K562 (cell line): ENCODE data around the gene METTL15. TPM values are rescaled to one million over a fixed set of nuclear protein-coding genes. Genes with fewer than 3 reads are reported as not detected.

Experiments
- ATF2 ChIP-seq: sonication (generic); formaldehyde crosslinking; IDR thresholded peaks from 2 replicates; pipeline ENCODE4 v1.8.1; 2022; ENCODE audit warnings: missing genetic modification reagents
- CHD4 ChIP-seq: fragments of 200-600 bp; sonication (generic); IDR thresholded peaks from 3 replicates; pipeline ENCODE4 v1.6.1; 2012; ENCODE audit warnings: low read depth, mild to moderate bottlenecking, mixed read lengths, low read length, inconsistent platforms; ENCODE audit not compliant: insufficient read depth, insufficient replicate concordance, poor library complexity, severe bottlenecking
- E2F4 ChIP-seq: sonication (generic); formaldehyde crosslinking; IDR thresholded peaks from 2 replicates; pipeline ENCODE4 v1.8.0; 2022; ENCODE audit warnings: mild to moderate bottlenecking, low read depth, missing genetic modification reagents
- ELF4 ChIP-seq: fragments of 450-650 bp; formaldehyde crosslinking; IDR thresholded peaks from 2 replicates; pipeline ENCODE4 v1.4.0; 2022; ENCODE audit warnings: missing genetic modification characterization
- ETV1 ChIP-seq: fragments of 450-650 bp; conservative IDR thresholded peaks from 2 replicates; pipeline ENCODE4 v1.6.1; 2016; ENCODE audit warnings: missing genetic modification characterization, control low read depth, low read depth, missing compliant biosample characterization
- FOXA3 ChIP-seq, 2 experiments: fragments of 450-650 bp in 1 of 2; sonication (generic) in 1 of 2; formaldehyde crosslinking; IDR thresholded peaks in 1 of 2; conservative IDR thresholded peaks in 1 of 2; 2 replicates each; pipeline versions ENCODE4 v1.4.0 to v1.8.0; 2020 to 2022; ENCODE audit warnings: mild to moderate bottlenecking in 2 of 2, missing genetic modification reagents in 1 of 2
- GTF2A2 ChIP-seq: IDR thresholded peaks from 2 replicates; pipeline ENCODE4 v1.6.1; 2016; ENCODE audit warnings: mild to moderate bottlenecking, missing genetic modification characterization, missing compliant biosample characterization
- HDAC1 ChIP-seq, 2 experiments: fragments of 450-650 bp; IDR thresholded peaks; 2 replicates each; pipeline ENCODE4 v1.6.1; 2016 to 2017; ENCODE audit warnings: inconsistent platforms in 1 of 2, mild to moderate bottlenecking in 1 of 2, moderate library complexity in 1 of 2
- HDAC6 ChIP-seq: IDR thresholded peaks from 2 replicates; pipeline ENCODE4 v1.6.1; 2012; ENCODE audit warnings: low read depth, mild to moderate bottlenecking, control low read depth, inconsistent platforms, low read length, moderate library complexity
- KDM5B ChIP-seq: fragments of 200-600 bp; sonication (generic); IDR thresholded peaks from 2 replicates; pipeline ENCODE4 v1.6.1; 2012; ENCODE audit warnings: low read depth, mild to moderate bottlenecking, moderate library complexity, low read length, control low read depth, inconsistent platforms; ENCODE audit not compliant: insufficient replicate concordance
- PML ChIP-seq: IDR thresholded peaks from 2 replicates; pipeline ENCODE4 v1.6.1; 2012; ENCODE audit warnings: low read length, inconsistent platforms
- PURB ChIP-seq: sonication (generic); formaldehyde crosslinking; IDR thresholded peaks from 2 replicates; pipeline ENCODE4 v1.9.0; 2021; ENCODE audit warnings: low read depth, mild to moderate bottlenecking, missing genetic modification reagents
- SMAD2 ChIP-seq: fragments of 150-350 bp; IDR thresholded peaks from 2 replicates; pipeline ENCODE4 v1.6.1; 2014; ENCODE audit warnings: low read depth, mild to moderate bottlenecking, low read length
- SREBF2 ChIP-seq: sonication (generic); formaldehyde crosslinking; IDR thresholded peaks from 2 replicates; pipeline ENCODE4 v1.4.0; 2020; ENCODE audit warnings: mild to moderate bottlenecking, missing genetic modification reagents
- TRIM24 ChIP-seq, 2 experiments: fragments of 450-650 bp; IDR thresholded peaks; 2 replicates each; pipeline ENCODE4 v1.6.1; 2016
- TRIM28 ChIP-seq: fragments of 450-650 bp; IDR thresholded peaks from 2 replicates; pipeline ENCODE4 v1.6.1; 2017
- TSC22D4 ChIP-seq: fragments of 450-650 bp; IDR thresholded peaks from 2 replicates; pipeline ENCODE4 v1.6.1; 2016; ENCODE audit warnings: missing genetic modification characterization, missing biosample characterization, control low read depth
- XRCC5 ChIP-seq: fragments of 200-400 bp; formaldehyde crosslinking; IDR thresholded peaks from 2 replicates; pipeline ENCODE4 v1.6.1; 2017; ENCODE audit warnings: low read depth, mild to moderate bottlenecking, low read length
- ZBTB34 ChIP-seq: fragments of 250-450 bp; sonication (Bioruptor Pico); IDR thresholded peaks from 2 replicates; pipeline ENCODE4 v1.8.0; 2021; ENCODE audit warnings: mild to moderate bottlenecking, moderate library complexity
- ZBTB7A ChIP-seq: IDR thresholded peaks from 2 replicates; pipeline ENCODE4 v1.6.1; 2011; ENCODE audit warnings: low read depth, mild to moderate bottlenecking, low read length, moderate library complexity, borderline replicate concordance; ENCODE audit not compliant: control insufficient read depth
- ZNF253 ChIP-seq: fragments of 250-450 bp; sonication (Bioruptor Pico); conservative IDR thresholded peaks from 2 replicates; pipeline ENCODE4 v1.6.1; 2021; ENCODE audit warnings: mild to moderate bottlenecking
- ZNF586 ChIP-seq: fragments of 450-650 bp; formaldehyde crosslinking; conservative IDR thresholded peaks from 2 replicates; pipeline ENCODE4 v1.4.0; 2020; ENCODE audit warnings: mild to moderate bottlenecking, moderate library complexity
- ZNF830 ChIP-seq: fragments of 250-450 bp; sonication (Bioruptor Pico); IDR thresholded peaks from 2 replicates; pipeline ENCODE4 v1.5.0; 2021; ENCODE audit warnings: mild to moderate bottlenecking
- polyA plus RNA-seq, 8 experiments: library from polyadenylated mRNA; depleted of rRNA in 4 of 8; stranded (reverse) in 5 of 8; unstranded in 3 of 8; fragments of >200 nt; fragmentation: Nextera tagmentation in 2 of 8; fragmentation: Illumina TruSeq in 1 of 8; extraction: Ambion mirVana in 2 of 8; extraction: Trizol in 1 of 8; gene quantifications; 2 replicates each; pipeline versions ENCODE4 v1.2.1 to v1.2.3, GENCODE V29; 2011 to 2014; ENCODE audit warnings: inconsistent platforms in 1 of 8, missing spikeins in 1 of 8
- total RNA-seq, 7 experiments: library from RNA; depleted of rRNA in 6 of 7; stranded (reverse); fragments of >200 nt in 6 of 7; fragmentation: Illumina TruSeq in 2 of 7; extraction: Trizol in 2 of 7; gene quantifications; 2 replicates each; pipeline versions ENCODE4 v1.2.1 to v1.2.3, GENCODE V29; 2011 to 2021; ENCODE audit warnings: low replicate concordance in 1 of 7

The METTL15 gene
- total and polyA plus RNA-seq, 9 of the 15 experiments (the other 6 are each of a cell fraction or from before 2014, with no cell fraction given): 10.7 to 21.7 (median 15.9) TPM

- no peak for TF ChIP-seq ZBTB34 (CRISPR knock-in tag)
- TF ChIP-seq ATF2 (CRISPR knock-in tag): no peak
- no peak for TF ChIP-seq ELF4 (CRISPR knock-in tag)
- no peak for TF ChIP-seq TRIM28
- no peak for TF ChIP-seq HDAC6
- no peak for TF ChIP-seq CHD4
- TF ChIP-seq HDAC1 (IDR thresholded peaks at IDR 0.05): peak in 1 of 2 experiments; percentile 90; a peak in 2 of 4 replicates
- no peak for TF ChIP-seq TRIM24 (IDR thresholded peaks at IDR 0.05)
- no peak; the same call in 1 of the 2 replicates for TF ChIP-seq ZBTB7A
- TF ChIP-seq FOXA3 (CRISPR knock-in tag; conservative IDR thresholded peaks at IDR 0.05 in 1 of 2, IDR thresholded peaks at IDR 0.05 in 1 of 2): no peak
- TF ChIP-seq SREBF2 (CRISPR knock-in tag): no peak
- 0 out of 2 replicates have a peak, but pooled peaks have one; percentile 72 for TF ChIP-seq XRCC5
- peak; percentile 95 for TF ChIP-seq E2F4 (CRISPR knock-in tag)
- no peak for TF ChIP-seq GTF2A2 (tag)
- TF ChIP-seq ZNF830 (CRISPR knock-in tag): no peak
- TF ChIP-seq ZNF253: no peak
- TF ChIP-seq TSC22D4 (tag): no peak
- TF ChIP-seq ZNF586: no peak
- TF ChIP-seq PURB (CRISPR knock-in tag): no peak
- peak; percentile 44; the same call in 1 of the 2 replicates for TF ChIP-seq PML
- no peak for TF ChIP-seq SMAD2
- peak; percentile 41; the same call in 1 of the 2 replicates for TF ChIP-seq ETV1 (tag)
- peak; percentile 89 for TF ChIP-seq KDM5B
Measured at GRCh38 chr11:28107750-28108618, at the start of gene METTL15, which contains the start of gene KIF18A (continued).
